ENCODE measurements around the gene CD109.

CD109 gene

DNA sequence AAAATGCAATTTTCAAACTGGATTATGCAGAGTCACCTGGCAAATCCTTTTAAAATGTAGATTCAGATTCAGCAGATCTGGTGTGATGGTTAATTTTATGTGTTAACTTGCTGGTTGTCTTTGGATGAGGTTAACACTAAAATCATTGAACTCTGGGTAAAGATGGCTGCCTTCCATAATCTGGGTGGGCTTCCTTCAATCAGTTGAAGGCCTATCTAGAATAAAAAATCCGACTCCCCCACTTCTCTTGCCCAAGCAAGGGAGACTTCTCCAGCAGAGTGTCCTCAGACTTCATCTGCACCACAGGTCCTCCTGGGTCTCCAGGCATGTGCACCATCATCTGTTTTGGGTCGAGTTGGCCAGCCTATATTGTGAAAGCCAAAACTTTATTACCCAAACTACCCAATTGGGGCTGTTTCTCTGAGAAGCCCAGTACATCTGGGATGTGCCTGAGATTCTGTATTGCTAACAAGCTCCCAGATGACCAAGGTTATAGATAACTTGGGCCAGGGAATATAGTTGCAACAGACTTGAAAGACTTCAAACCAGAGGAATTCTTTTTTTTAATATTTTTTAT lies 40.6 kb upstream of the CD109 start:
- TF ChIP-seq, protein P1, sequence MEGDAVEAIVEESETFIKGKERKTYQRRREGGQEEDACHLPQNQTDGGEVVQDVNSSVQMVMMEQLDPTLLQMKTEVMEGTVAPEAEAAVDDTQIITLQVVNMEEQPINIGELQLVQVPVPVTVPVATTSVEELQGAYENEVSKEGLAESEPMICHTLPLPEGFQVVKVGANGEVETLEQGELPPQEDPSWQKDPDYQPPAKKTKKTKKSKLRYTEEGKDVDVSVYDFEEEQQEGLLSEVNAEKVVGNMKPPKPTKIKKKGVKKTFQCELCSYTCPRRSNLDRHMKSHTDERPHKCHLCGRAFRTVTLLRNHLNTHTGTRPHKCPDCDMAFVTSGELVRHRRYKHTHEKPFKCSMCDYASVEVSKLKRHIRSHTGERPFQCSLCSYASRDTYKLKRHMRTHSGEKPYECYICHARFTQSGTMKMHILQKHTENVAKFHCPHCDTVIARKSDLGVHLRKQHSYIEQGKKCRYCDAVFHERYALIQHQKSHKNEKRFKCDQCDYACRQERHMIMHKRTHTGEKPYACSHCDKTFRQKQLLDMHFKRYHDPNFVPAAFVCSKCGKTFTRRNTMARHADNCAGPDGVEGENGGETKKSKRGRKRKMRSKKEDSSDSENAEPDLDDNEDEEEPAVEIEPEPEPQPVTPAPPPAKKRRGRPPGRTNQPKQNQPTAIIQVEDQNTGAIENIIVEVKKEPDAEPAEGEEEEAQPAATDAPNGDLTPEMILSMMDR (IDR thresholded peaks at IDR 0.05; ENCODE audit: unreplicated experiment in 3 of 3) = no peak
- H3K27ac Mint-ChIP-seq = peak overlapping the region in 2 of 3 experiments; percentile 14 to 67
- no peaks in the 10 kb centered on the region for H3K9me3 Mint-ChIP-seq
- H3K36me3 Mint-ChIP-seq (ENCODE audit: low read depth) = no peaks in the 10 kb centered on the region
- peak overlapping the region; percentile 67 to 78 (median 78) for H3K4me3 Mint-ChIP-seq
- H3K4me1 Mint-ChIP-seq = peaks cover 30% of the 10 kb centered on the region
- no peaks in the 10 kb centered on the region for H3K27me3 Mint-ChIP-seq (ENCODE audit: low read depth)

DNA sequence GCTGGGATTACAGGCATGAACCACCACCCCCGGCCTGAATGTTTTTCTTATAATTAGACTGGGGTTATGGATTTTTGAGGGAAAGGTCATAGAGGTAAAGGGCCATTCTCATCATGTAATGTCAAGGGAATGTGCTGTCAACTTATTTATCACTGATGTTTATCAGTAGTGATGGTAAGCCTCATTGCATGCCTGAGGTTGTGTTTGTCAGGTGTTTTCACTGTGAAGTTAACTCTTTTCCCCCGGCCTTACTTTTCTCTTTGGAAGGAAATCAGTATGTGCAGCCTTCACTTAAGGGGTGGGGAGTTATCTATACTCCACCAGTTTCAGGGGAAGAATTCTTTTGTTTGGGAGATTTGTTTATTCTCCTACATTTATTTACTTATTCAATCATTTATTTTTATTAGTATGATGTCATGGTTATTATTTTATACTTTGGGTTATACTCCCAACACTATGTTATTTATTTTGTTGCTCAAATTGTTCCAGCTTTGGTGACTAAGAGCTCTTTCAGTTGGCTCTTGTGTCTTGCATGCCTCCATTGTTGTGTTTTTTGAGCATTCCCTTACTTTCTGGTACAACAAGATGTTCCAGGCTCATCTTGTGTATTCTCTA lies 39.4 kb upstream of the CD109 start:
- Mint-ChIP-seq H3K4me1 (peaks cover 25% of the 10 kb centered on the region), H3K27me3 (ENCODE audit: low read depth) (no peaks in the 10 kb centered on the region), H3K4me3 (no peak overlapping the region), H3K36me3 (ENCODE audit: low read depth) (no peaks in the 10 kb centered on the region), H3K27ac (no peak overlapping the region), H3K9me3 (no peaks in the 10 kb centered on the region)
- TF ChIP-seq, protein P1 (IDR thresholded peaks at IDR 0.05; ENCODE audit: unreplicated experiment in 3 of 3) = no peak

DNA sequence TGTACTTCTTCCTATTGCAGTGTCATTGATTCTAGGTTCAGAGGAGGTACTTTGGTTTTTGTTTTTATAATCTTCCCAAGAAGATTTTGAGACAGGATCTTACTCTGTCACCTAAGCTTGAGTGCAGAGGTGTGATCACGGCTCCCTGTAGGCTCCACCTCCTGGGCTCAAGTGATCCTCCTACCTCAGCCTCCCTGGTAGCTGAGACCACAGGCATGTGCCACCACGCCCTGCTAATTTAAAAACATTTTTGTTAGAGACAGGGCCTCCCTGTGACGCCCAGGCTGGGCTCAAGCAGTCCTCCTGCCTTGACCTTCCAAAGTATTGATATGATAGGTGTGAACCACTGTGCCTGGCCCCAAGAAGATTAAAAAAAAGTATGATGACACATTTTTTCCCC lies 38.8 kb upstream of the CD109 start:
- H3K4me1 Mint-ChIP-seq = peaks cover 20% of the 10 kb centered on the region
- H3K4me3 Mint-ChIP-seq = no peak overlapping the region
- H3K27me3 Mint-ChIP-seq (ENCODE audit: low read depth) = no peaks in the 10 kb centered on the region
- TF ChIP-seq, protein P1 (IDR thresholded peaks at IDR 0.05; ENCODE audit: unreplicated experiment in 3 of 3) = no peak
- no peaks in the 10 kb centered on the region for H3K9me3 Mint-ChIP-seq
- H3K36me3 Mint-ChIP-seq (ENCODE audit: low read depth) = no peaks in the 10 kb centered on the region
- H3K27ac Mint-ChIP-seq = no peak overlapping the region

DNA sequence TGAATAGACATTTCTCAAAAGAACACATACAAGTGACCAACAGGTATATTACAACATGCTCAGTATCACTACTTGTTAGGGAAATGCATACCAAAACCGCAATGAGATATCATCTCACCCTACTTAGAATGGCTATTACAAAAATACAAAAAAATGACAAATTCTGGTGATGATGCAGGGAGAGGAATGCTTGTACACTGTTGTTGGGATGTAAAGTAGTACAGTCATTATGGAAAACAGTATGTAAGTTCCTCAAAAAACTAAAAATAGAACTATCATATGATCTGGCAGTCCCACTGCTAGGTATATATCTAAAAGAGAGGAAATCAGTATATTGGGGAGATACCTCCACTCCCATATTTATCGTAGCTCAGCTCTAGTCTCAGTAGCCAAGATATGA lies 31.3 kb upstream of the CD109 start:
- no peaks in the 10 kb centered on the region for H3K9me3 Mint-ChIP-seq
- H3K27ac Mint-ChIP-seq = peak overlapping the region in 1 of 3 experiments; percentile 43
- peaks cover 20% of the 10 kb centered on the region for H3K4me1 Mint-ChIP-seq
- no peaks in the 10 kb centered on the region for H3K36me3 Mint-ChIP-seq (ENCODE audit: low read depth)
- no peaks in the 10 kb centered on the region for H3K27me3 Mint-ChIP-seq (ENCODE audit: low read depth)
- TF ChIP-seq, protein P1 (IDR thresholded peaks at IDR 0.05; ENCODE audit: unreplicated experiment in 3 of 3) = no peak
- H3K4me3 Mint-ChIP-seq = no peak overlapping the region

DNA sequence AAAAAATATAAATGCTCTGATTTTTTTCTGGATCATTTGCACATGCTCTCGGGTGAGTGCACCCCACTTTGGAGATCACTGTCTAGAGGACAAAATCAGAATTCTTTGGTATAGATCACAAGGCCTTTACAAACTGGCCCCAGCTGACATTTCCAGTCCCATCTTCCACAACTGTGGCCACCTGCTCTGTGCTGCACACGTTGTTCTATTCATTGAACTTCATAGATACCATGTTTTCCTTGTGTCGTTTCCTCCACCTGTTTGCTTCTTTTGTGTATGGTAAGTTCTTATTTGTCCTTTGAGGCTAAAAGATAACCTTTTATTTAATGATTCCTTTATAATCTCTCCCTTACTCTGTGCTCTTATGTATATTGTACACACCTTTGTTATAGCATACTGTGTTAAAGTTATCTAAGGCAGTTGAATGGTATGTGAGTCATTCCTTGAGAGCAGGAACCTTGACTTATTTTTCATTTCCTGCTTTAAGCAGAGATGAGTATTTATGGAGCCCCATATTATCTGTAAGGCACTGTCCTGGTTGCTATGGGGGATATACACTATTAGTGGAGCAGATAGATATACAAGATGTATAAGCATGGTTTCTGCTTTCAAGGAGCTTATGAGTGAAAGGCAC lies 30.2 kb upstream of the CD109 start:
- Mint-ChIP-seq H3K27ac (peak overlapping the region in 2 of 3 experiments; percentile 6 to 23), H3K9me3 (no peaks in the 10 kb centered on the region)

More for the DNA sequence above, 30.2 kb upstream of the CD109 start:
- Mint-ChIP-seq H3K36me3 (ENCODE audit: low read depth) (no peaks in the 10 kb centered on the region), H3K27me3 (ENCODE audit: low read depth) (no peaks in the 10 kb centered on the region), H3K4me1 (peaks cover 25% of the 10 kb centered on the region), H3K4me3 (peak overlapping the region in 1 of 3 experiments; percentile 38)
- TF ChIP-seq, protein P1 (IDR thresholded peaks at IDR 0.05; ENCODE audit: unreplicated experiment in 3 of 3) = no peak

Data from nephron (organoid).